Loucy (cell line): ENCODE results near the gene PRCD.

Experiments used
- CTCF ChIP-seq: fragments of 200-600 bp; sonication (generic); conservative IDR thresholded peaks from 2 replicates; pipeline ENCODE4 v1.5.1; 2014; ENCODE audit warnings: mild to moderate bottlenecking, antibody characterized with exemption, low read length
- EZH2phosphoT487 ChIP-seq: fragments of 200-600 bp; IDR thresholded peaks from 2 replicates; pipeline ENCODE4 v1.6.1; 2018; ENCODE audit warnings: antibody characterized with exemption, mild to moderate bottlenecking, moderate library complexity, borderline replicate concordance

GRCh38 chr17:76558198-76559095 lies 18.6 kb downstream of the PRCD start:
- TF ChIP-seq CTCF (peak; percentile 83), EZH2phosphoT487 (no peak)
